Nephron progenitor cell (in vitro differentiated cells): ENCODE data around the gene CHMP3.

Experiments used
- DNase-seq: peaks from one replicate; pipeline ENCODE4 v3.0.0; 2021
- H3K27ac Mint-ChIP-seq: 2 replicates; pipeline ENCODE4 v1.8.0; 2021; ENCODE audit warnings: mild to moderate bottlenecking, moderate library complexity, mixed read lengths
- H3K27me3 Mint-ChIP-seq: 2 replicates; pipeline ENCODE4 v1.8.0; 2021; ENCODE audit warnings: mild to moderate bottlenecking, low read depth, mixed read lengths; ENCODE audit not compliant: poor library complexity
- H3K36me3 Mint-ChIP-seq: 2 replicates; pipeline ENCODE4 v1.8.0; 2021; ENCODE audit warnings: low read depth, mixed read lengths
- H3K4me1 Mint-ChIP-seq: 2 replicates; pipeline ENCODE4 v1.8.0; 2021; ENCODE audit warnings: mixed read lengths
- H3K4me3 Mint-ChIP-seq: 2 replicates; pipeline ENCODE4 v1.8.0; 2021; ENCODE audit warnings: mild to moderate bottlenecking, moderate library complexity, mixed read lengths
- H3K9me3 Mint-ChIP-seq: 2 replicates; pipeline ENCODE4 v1.8.0; 2021; ENCODE audit warnings: mild to moderate bottlenecking, moderate library complexity, mixed read lengths
- TF ChIP-seq, protein P1 (sequence below): fragments of 200-600 bp; sonication (generic); IDR thresholded peaks from 2 replicates; pipeline ENCODE4 v1.5.0; 2021; ENCODE audit warnings: antibody characterized with exemption

CHMP3 gene

DNA sequence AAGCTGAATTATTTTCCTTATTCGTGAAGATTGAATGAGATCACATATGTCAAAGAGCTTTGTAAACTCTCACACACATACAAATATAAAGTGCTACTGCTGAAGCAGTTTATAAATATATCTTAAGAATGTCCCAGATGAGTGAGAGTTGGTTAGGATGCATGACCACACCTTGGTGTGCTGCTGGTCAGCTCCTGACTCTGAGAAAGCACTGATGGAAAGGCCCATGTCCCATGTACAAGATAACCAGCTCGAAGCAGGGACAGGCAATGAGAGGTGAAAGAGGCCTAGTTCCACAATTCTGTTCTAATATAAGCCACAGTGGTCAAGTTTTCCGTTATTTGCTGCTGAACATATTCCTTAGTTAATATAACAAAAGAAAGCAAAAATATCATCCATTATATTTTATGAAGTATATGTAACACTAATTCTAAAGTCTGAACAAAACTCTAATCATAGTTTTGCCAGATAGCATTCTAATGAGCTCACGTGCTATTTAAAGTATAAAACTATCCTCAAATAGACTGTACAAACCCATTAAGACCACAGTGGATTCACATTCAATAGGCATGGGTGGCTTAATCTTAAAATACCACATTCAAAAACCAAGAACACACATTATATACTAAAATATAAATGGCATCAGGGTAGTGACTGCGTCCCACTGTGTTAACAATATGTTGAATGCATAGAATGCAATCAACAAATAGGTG is 49.1 kb downstream of the CHMP3 start:
- TF ChIP-seq, protein P1, sequence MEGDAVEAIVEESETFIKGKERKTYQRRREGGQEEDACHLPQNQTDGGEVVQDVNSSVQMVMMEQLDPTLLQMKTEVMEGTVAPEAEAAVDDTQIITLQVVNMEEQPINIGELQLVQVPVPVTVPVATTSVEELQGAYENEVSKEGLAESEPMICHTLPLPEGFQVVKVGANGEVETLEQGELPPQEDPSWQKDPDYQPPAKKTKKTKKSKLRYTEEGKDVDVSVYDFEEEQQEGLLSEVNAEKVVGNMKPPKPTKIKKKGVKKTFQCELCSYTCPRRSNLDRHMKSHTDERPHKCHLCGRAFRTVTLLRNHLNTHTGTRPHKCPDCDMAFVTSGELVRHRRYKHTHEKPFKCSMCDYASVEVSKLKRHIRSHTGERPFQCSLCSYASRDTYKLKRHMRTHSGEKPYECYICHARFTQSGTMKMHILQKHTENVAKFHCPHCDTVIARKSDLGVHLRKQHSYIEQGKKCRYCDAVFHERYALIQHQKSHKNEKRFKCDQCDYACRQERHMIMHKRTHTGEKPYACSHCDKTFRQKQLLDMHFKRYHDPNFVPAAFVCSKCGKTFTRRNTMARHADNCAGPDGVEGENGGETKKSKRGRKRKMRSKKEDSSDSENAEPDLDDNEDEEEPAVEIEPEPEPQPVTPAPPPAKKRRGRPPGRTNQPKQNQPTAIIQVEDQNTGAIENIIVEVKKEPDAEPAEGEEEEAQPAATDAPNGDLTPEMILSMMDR = no peak
- Mint-ChIP-seq H3K36me3 (peaks cover 16% of the 10 kb centered on the region), H3K4me1 (no peaks in the 10 kb centered on the region), H3K4me3 (no peak overlapping the region), H3K27ac (no peak overlapping the region), H3K9me3 (no peaks in the 10 kb centered on the region), H3K27me3 (no peaks in the 10 kb centered on the region)
- no peak for DNase-seq

DNA sequence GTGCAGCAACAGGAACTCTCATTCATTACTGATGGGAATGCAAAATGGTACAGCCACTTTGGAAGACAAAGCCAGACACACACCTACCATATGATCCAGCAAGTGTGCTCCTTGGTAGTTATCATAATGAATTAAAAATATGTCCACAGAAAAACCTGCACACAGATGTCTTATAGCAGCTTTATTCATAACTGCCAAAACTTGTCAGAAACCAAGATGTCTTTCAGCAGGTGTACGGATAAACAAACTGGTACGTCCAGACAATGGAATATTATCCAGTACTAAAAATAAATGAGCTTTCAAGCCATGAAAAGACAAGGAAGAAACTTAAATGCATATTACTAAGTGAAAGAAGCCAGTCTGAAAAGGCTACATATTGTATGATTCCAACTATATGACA is 50.4 kb downstream of the CHMP3 start:
- no peaks in the 10 kb centered on the region for H3K9me3 Mint-ChIP-seq
- H3K27me3 Mint-ChIP-seq = no peaks in the 10 kb centered on the region
- H3K27ac Mint-ChIP-seq = no peak overlapping the region
- TF ChIP-seq, protein P1 = no peak
- no peak for DNase-seq
- H3K36me3 Mint-ChIP-seq = peaks cover 23% of the 10 kb centered on the region
- H3K4me3 Mint-ChIP-seq = no peak overlapping the region
- no peaks in the 10 kb centered on the region for H3K4me1 Mint-ChIP-seq

DNA sequence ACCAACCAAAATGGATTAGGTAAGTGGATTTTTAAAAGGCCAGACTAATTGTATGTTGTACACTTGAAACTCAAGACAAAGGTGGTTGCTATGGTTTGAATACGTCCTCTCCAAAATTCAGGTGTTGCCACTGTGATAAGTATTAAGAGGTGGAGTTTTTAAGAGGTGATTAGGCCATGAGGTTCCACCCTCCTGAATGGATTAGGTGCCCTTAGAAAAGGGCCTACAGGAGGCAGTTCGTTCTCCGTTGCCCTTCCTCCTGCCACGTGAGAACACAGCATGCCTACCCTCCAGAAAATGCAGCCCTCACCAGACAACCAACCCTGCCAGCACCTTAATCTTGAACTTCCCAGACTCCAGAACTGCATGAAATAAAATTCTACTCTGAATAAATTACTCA is 51.2 kb downstream of the CHMP3 start:
- Mint-ChIP-seq H3K27ac (no peak overlapping the region), H3K4me3 (no peak overlapping the region), H3K36me3 (peaks cover 28% of the 10 kb centered on the region), H3K4me1 (no peaks in the 10 kb centered on the region), H3K9me3 (no peaks in the 10 kb centered on the region), H3K27me3 (no peaks in the 10 kb centered on the region)
- TF ChIP-seq, protein P1 = no peak
- DNase-seq = no peak

DNA sequence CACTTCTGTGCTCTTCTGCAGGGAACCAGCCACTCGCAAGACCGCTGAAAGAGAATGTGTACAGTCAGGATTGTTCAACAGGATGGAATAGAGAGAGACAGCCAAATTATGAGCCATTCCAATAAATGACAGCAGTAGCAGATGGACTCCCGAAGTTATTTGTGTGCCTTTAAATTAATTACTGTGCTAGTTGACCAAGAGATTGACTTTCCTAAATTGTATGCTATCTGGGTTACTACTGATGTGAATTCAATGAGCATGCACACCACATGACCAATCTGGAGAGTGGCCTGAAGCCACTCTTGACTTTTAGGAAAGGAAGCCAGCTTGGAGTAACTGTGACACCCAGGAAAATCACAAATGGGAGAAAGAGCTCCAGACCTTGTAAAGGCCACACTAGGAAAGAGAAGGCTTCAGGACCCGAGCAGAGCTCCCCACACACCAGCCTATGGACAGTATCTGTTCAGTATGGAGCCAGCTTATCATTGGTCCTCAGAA is 52.8 kb downstream of the CHMP3 start:
- H3K4me1 Mint-ChIP-seq = no peaks in the 10 kb centered on the region
- no peak overlapping the region for H3K4me3 Mint-ChIP-seq
- no peak for DNase-seq
- no peaks in the 10 kb centered on the region for H3K27me3 Mint-ChIP-seq
- peaks cover 28% of the 10 kb centered on the region for H3K36me3 Mint-ChIP-seq
- no peaks in the 10 kb centered on the region for H3K9me3 Mint-ChIP-seq
- TF ChIP-seq, protein P1 = no peak
- H3K27ac Mint-ChIP-seq = no peak overlapping the region

DNA sequence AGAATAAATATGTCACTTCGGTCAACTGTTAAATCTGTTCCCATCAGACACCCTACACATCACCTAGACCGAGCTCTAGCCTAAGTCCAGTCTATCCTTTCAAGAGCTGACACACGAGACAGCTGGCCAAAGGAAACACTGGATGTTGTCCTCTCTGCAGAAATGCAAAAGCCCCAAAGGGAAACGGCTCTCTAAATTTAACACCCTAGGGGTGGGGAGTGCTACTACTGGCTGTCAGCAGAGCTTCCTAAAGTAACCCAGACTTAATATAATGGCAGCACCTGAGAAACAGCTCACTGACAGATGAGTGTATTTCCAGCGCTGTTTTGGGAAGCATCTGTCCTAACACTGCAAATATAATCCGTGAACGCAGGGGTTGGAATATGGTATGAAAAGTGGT is 55.6 kb downstream of the CHMP3 start:
- TF ChIP-seq, protein P1 = no peak
- Mint-ChIP-seq H3K27ac (no peak overlapping the region), H3K27me3 (no peaks in the 10 kb centered on the region), H3K4me3 (no peak overlapping the region), H3K4me1 (no peaks in the 10 kb centered on the region), H3K9me3 (no peaks in the 10 kb centered on the region), H3K36me3 (peaks cover 54% of the 10 kb centered on the region)
- no peak for DNase-seq
